HT1080 (cell line): ENCODE results near the gene KAZALD1. TPM values are rescaled to one million over a fixed set of nuclear protein-coding genes. Genes with fewer than 3 reads are reported as not detected.
A peak's percentile ranks its signal among the peaks of the same experiment; 100 is the strongest.

Source experiments
- DNase-seq: peaks from one replicate; pipeline ENCODE4 v3.0.0-alpha.2; 2015; ENCODE audit warnings: low read depth
- total RNA-seq: library from RNA; depleted of rRNA; stranded (reverse); fragments of >200 nt; shearing (Covaris generic); gene quantifications from 2 replicates; pipeline ENCODE4 v1.2.3, GENCODE V29; 2014; rRNA removed

The KAZALD1 gene
- total RNA-seq, 1 experiment from 2014 or later: 14.0 TPM

DNA sequence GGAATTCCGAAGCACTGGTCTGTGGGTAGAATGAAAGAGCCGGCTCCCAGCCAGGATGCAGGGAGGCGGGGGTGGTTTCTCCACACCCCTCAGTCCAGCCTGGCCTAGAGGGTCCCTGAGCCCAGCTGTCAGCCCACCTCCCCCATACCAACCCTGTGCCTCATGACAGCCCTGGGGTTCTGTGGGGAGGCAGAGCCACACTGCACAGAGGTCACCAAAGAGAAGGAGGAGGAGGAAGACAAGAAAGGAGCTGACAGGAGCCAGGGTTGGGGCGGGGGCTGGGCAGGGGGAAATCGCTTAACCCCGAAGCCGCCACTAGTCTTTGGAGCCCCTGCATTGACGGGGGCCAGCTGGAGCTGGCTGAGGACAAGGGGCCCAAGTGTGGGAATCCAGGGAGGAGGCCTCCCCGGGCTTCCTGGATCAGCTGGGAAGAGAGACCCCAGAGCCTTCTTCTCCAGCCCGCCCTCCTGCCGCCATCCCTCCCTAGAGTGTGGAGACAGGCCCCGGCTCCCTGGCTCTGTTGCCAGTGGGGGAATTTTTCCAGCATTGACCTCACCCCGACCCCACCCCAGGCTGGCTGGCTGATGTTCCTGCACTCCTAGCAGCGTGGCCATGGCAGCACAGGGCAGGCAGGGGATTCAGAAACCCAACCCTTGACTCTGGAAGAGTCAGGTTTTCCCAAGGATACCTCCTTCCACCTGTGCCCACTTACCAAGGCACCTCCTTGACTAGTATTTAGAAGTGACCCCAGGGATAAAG, 32.5 kb downstream of the KAZALD1 start:
- DNase-seq: no peak

DNA sequence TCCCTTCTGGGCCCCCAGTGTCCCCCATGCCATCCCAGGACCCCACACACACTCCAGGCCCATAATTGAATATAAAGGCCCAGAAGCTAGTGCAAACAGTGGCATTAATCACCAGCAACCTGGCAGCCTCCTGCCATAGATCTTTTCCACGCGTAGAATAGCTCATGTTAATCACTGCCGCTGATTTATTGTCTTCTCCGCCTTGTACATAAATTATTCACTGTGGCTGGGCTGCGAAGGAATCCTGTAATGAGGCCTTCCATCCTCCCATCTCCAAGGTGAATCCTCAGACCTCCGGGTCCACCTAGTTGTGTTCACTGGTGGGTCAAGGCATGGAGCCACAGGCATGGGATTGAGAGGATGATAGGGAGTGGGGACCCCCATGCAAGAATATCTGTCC, 33.2 kb downstream of the KAZALD1 start:
- DNase-seq: no peak

DNA sequence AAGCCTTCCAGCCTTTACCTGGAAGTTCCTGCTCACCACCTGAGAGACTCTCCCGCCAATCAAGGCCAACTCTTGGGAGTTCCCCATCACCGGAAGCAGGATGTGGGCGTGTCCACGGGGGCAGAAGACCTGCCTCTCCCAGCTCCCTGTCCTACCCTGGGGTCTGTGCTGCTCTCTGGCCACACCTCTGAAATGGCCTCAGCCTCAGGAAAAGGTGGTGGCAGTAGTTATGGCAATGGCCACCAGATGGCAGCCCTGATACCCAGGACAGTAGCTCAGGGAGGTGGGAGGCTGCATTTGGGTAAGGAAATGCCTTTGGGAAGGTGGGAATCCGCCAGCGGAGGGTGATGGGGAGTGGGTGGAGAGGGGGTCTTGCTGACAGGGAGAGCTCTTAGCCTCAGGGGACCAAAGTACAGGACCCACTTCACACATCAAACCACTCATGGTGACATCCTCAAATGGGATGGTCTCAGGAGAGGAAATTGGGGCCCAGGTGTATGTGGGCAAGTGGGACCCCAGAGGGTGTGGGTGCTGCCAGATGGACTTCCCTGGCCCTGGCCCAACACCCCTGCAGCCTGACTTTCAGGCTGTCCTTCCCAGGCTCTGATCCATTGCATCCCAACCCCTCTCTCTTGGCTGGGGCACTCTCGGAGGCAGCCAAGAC, 33.9 kb downstream of the KAZALD1 start:
- DNase-seq: peak; percentile 77

DNA sequence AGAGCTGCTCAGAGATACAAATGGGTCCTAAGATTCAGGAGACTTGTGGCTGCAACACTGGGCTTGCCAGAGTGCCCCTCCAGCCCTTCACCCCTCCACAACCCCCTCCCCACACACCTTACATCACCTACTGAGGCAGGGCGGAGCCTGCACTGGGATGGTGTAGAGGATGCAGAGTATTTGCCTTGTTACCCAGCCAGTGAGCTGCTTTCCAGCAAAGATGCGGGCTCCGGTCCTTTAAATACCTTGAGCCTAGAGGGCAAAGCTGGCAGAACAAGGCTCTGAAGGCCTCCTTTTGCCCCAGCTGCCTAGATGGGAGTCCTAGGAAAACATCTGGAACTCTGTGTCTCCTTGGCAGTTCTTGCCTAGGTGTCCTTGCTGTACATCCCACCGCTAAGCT, 34.6 kb downstream of the KAZALD1 start:
- no peak for DNase-seq

DNA sequence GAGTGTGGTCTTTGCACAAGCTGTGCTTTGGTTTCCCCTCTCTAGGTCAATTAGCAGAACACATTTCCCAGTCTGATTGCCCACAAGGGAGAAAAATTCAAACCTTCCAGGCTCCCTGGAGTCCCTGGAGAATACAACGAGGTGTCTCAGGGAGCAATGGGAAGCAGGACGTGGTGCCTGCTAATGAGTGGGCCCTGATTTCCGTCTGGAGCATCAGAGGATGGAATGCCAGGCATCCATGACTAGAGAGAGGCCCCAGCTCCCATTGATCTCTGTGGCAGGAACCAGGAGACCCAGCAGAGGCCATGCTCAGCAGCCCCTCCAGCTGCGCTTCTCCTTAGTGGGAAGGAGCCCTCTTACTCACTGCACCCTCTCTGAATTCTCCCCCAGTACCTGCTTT, 36.1 kb downstream of the KAZALD1 start:
- DNase-seq: no peak

DNA sequence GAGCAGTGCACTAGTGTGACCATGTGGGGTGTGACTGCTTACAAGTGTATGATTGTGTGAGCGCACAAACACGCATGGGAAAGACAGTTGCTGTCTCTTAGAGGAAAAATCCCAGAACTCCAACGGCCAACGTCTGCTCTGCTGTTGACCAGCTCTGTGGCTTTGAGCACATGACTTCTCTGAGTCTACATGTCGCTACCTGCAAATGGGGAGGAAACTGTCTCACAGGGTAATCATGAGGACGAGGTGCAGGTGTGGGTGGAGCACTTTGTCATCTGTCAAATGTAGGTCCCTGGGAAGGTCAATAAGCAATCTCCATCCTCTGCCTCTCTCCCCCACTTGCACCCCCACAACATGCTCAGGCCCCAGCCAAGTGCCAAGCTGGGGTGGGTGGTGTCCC, 38.1 kb downstream of the KAZALD1 start:
- DNase-seq: no peak

DNA sequence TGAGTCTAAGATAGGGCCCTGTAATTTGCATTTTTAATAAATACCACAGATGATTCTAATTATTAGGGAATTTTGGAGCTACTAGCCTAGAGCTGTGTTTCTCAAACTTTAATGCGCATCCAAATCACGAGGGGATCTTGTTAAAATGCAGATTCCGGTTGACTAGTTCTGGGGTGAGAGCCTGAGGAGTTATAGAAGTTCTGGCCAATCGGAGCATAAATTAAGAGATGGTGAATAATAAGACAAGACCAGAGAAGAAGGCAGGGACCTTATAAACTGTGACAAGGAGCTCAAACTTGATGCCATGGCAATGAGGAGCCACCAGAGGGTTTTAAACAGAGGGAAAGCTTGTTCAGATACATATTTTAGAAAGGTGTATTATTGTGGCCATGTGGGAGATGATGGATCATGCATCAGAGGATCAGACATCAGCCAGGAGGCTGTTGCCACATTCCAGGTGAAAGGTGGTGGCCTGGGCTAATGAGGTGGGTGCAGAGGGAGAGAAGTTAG, 39.6 kb downstream of the KAZALD1 start:
- DNase-seq: no peak

DNA sequence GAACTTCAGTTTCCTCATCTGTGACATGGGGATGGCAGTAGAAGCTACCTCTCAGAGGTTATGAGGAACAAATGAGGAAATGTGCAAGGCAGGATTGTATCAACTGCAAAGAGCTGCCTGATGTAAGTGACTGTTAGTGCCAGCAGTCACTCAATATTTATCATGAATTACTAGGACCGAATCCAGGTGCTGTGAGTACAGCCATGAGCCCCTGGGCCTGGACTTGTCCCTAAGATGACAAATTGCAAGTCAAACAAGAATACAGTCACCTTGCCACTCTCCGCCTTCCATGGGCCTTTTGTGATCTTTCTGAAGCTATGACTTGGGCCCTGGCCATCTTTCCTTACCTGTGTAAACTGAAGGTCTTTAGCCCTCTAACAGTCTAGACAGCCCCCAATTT, 41.6 kb downstream of the KAZALD1 start:
- DNase-seq: no peak

DNA sequence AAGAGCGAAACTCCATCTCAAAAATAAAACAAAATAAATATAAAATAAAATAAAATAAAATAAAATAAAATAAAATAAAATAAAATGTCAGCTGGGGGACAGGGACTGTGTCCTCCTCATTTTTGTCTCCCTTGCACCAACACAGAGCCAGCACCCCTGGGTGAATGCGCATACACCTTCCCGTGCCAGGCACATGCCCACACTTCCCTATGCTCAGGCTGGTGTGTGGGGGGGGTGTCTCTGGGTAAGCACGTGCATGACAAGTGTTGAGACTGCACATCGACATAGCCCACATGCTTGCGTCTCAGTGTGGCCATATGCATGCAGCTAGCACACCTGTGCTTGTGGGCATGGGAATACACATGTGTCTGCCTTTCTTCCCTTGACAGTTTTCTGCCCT, 44.6 kb downstream of the KAZALD1 start:
- no peak for DNase-seq

DNA sequence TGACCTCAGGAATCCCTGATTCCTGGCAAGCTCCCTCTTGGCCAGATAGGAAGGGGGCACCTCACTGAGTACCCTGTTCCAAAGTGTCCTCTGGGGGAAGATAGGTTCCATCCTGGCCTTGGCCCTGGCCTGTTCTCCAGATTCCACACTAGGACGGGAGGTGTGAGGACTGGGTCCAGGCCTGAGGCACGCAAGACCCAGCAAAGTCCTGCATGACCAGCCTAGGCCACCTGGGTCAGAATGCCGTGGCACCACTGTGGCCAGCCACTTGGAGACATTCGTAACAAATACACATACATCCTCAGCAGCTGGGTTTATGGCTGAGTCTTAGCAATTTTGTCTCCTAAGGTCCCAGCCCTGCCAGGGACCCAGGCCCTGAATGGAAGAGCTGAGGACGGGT, 46.0 kb downstream of the KAZALD1 start:
- DNase-seq: no peak

DNA sequence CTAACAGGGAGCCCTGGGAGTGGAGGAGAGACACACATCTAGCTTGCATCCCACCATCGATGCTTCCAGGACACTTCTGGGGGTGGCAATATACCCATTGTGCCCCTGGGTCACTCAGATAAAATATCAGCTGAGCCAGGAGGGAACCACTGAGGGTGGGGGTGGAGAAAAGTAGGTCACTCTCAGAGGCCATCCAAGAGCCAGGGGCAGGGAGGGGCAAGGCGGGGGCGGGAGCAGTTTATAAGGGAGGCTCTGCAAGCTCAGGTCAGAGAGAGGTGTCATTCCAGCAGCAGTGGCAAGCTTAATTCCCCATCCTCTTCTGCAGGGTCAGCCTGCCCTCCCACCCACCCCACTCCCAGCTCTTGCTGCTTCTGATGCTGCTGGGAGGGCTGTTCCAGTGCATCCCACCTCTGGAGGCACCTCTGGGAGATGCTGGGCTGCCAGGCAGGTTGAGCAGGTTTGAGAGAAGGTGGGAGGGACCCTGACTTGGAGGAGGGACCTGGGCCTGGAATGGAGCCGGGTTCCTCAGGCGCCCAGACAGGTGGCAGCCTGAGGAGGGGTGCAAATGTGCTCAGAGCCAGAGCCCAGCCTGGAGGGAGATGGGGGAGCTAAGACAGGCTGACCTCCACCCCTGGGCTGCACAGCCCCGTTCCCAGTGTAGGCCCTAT, 49.2 kb downstream of the KAZALD1 start:
- no peak for DNase-seq

DNA sequence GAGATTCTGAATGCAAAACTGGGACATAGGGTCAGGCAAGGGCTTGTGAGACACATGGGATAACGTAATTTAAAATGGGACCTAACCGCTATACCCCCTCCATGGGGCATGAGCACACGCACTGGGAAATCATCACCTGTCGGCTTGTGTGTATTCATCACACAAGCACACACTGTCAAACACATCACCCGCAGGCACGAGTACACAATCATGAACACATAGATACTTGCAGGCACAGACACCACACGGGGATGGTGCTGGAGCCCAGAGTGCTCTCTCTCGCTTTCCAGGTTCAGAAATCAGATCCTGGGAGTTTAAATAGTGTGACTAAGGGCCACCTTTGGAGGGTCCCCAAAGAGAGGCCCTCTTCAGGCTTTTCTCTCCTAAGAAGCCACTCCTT, 49.8 kb downstream of the KAZALD1 start:
- DNase-seq: no peak

DNA sequence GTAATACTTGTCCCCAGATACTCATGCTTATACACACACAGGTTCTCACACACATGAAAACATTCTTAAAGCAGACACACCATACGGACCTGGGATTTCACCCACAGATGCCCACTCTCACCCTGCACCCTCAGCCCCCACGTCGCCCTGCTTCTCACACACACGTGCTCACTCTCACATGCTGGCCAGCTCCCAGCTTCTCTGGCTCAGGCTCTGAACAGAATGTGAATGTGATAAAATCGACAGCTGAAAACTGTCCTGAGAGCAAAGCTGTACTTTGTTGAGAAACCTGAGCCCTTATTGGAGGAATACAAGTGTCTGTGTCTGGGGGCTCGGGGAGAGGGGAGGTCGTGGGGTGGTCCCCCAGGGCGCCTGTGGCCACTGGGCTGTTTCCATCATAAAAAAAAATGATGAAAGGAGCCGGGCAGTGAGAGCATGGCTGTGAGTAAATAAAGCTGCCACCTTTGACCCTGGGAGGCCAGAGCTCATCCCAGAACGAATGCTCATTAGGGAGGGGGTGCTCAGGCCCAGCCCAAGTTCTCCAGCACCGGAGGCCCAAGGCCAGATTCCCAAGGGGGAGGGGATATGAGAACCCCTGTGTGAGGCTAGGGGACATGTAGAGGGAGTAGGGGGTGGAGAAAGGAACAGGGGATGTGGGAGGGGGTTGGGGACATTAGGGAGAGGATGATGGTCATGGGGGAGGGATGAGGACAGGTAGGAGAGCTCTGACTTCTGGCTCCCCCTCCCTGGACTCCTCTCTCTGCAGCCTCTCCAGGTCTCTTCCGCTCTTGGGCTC, 51.2 kb downstream of the KAZALD1 start:
- no peak for DNase-seq

DNA sequence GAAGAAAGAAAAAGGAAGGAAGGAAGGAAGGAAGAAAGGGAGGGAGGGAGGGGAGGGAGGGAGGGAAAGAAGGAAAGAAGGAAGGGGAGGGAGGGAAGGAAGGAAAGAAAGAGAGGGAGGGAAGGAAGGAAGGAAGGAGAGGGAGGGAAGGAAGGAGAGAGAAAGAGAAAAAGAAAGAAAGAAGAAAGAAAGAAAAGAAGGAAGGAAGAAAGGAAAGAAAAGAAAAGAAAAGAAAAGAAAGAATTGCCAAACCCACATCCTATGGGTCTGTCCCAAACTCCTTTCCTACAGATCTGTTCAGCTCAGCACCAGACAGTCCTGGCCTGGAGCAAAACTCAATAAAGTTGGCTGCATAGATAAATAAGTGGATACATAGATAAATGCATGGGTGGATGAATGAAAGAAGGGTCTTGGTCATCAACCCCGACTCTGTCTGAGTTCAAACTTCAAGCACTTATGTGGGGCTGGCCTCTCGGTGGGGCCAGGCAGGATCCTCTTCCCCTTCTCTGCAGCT, 52.2 kb downstream of the KAZALD1 start:
- DNase-seq: no peak

DNA sequence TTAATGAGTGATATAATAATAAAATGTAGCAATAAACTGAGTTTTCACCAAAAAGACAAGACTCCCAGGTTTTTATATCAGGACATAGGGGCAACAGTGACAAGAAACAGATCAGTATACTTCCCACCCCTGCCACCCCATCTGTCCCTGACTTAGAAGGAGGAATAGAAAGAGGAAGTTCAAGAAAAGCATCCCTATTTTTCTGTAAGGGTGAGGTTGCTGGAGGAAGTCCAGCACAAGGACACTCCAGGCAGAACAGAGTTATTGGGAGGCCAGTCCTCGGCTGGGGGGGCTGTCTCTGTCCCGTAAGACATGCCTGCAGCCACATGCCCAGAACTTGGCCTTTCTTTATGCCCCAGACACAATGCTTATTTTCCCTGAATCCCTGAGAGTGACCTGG, 52.9 kb downstream of the KAZALD1 start:
- DNase-seq: no peak

Other genes with a start within 250 kb of the KAZALD1 start
- gene SLF2, start 149.0 kb upstream of the KAZALD1 start, total RNA-seq: 15.7 and 17.4 TPM in 2 replicates
- gene SEMA4G, start 92.5 kb upstream of the KAZALD1 start, total RNA-seq: 0.53 and 2.9 TPM in 2 replicates
- gene MRPL43, start 74.5 kb upstream of the KAZALD1 start, total RNA-seq: 120 and 146 TPM in 2 replicates
- 29.8 and 35.9 TPM in 2 replicates for gene TWNK, start 74.4 kb upstream of the KAZALD1 start, total RNA-seq
- gene LZTS2, start 62.2 kb upstream of the KAZALD1 start, total RNA-seq: 51.8 and 62.1 TPM in 2 replicates
- 0.80 and 1.6 TPM in 2 replicates for gene PDZD7, start 30.9 kb upstream of the KAZALD1 start, total RNA-seq
- gene SFXN3, start 30.8 kb upstream of the KAZALD1 start, total RNA-seq: 70.2 and 76.3 TPM in 2 replicates
- gene TLX1, start 69.3 kb downstream of the KAZALD1 start, total RNA-seq: not detected in 2 replicates
- not detected in 2 replicates for gene LBX1, start 167.5 kb downstream of the KAZALD1 start, total RNA-seq